CD4-positive, alpha-beta T cell (primary cell): ENCODE measurements around the gene TOMM22. TPM values are rescaled to one million over a fixed set of nuclear protein-coding genes. Genes with fewer than 3 reads are reported as not detected.
A peak's percentile ranks its signal among the peaks of the same experiment; 100 is the strongest.

Experiments used
- ATAC-seq: fragments of 200-7000 bp; cut with Tn5 transposase; one replicate; pipeline ENCODE4 v1.10.0; 2022; ENCODE audit warnings: mild to moderate bottlenecking; ENCODE audit not compliant: poor library complexity
- CTCF ChIA-PET: fragments of 350-600 bp; sonication (Branson Sonifier 250); formaldehyde crosslinking; loops from one replicate; lab custom pipeline; 2021; ENCODE audit warnings: antibody characterized with exemption, inconsistent platforms; lab: Charles Lee
- POLR2A ChIA-PET: fragments of 350-600 bp; sonication (Branson Sonifier 250); formaldehyde crosslinking; loops from one replicate; lab custom pipeline; 2021; ENCODE audit warnings: antibody characterized with exemption, inconsistent platforms; lab: Charles Lee
- DNase-seq, 14 experiments: peaks; one replicate each; pipeline ENCODE4 v3.0.0-alpha.2; 2013 to 2020; ENCODE audit warnings: mixed read lengths in 2 of 14
- H3K27ac ChIP-seq, 2 donors: one replicate each; pipeline versions ENCODE4 v1.5.1 to v1.7.0; 2013; ENCODE audit warnings: low read length in 2 of 2, low read depth in 1 of 2, mild to moderate bottlenecking in 1 of 2
- H3K27me3 ChIP-seq, 2 experiments: 1 replicate in 1 of 2; 2 replicates in 1 of 2; pipeline versions ENCODE4 v1.6.1 to v1.7.0; 2013; ENCODE audit warnings: low read length in 2 of 2, control low read depth in 1 of 2, mild to moderate bottlenecking in 1 of 2, moderate library complexity in 1 of 2; ENCODE audit not compliant: insufficient read depth in 2 of 2, control insufficient read depth in 1 of 2
- H3K36me3 ChIP-seq: one replicate; pipeline ENCODE4 v1.6.1; 2013; ENCODE audit warnings: low read length, control low read depth; ENCODE audit not compliant: insufficient read depth
- H3K4me1 ChIP-seq: one replicate; pipeline ENCODE4 v1.6.1; 2013; ENCODE audit warnings: low read length, control low read depth; ENCODE audit not compliant: insufficient read depth
- H3K4me3 ChIP-seq: one replicate; pipeline ENCODE4 v1.5.1; 2013; ENCODE audit warnings: mild to moderate bottlenecking, low read length, moderate library complexity
- H3K9me3 ChIP-seq, 2 experiments: 1 replicate in 1 of 2; 2 replicates in 1 of 2; pipeline versions ENCODE4 v1.6.1 to v1.7.0; 2013; ENCODE audit warnings: low read length in 2 of 2, mild to moderate bottlenecking in 2 of 2, control low read depth in 1 of 2, moderate library complexity in 1 of 2; ENCODE audit not compliant: control insufficient read depth in 1 of 2, insufficient read depth in 1 of 2
- H3K27ac Mint-ChIP-seq: one replicate; pipeline ENCODE4 v1.8.0; 2020; ENCODE audit warnings: mixed read lengths
- H3K27me3 Mint-ChIP-seq: one replicate; pipeline ENCODE4 v1.8.0; 2021; ENCODE audit warnings: mixed read lengths
- H3K36me3 Mint-ChIP-seq: one replicate; pipeline ENCODE4 v1.8.0; 2021; ENCODE audit warnings: low read depth, mixed read lengths
- H3K4me1 Mint-ChIP-seq: one replicate; pipeline ENCODE4 v1.8.0; 2021; ENCODE audit warnings: low read depth, mixed read lengths
- H3K4me3 Mint-ChIP-seq: one replicate; pipeline ENCODE4 v1.8.0; 2020; ENCODE audit warnings: mild to moderate bottlenecking, mixed read lengths
- H3K9me3 Mint-ChIP-seq: one replicate; pipeline ENCODE4 v1.8.0; 2020; ENCODE audit warnings: mixed read lengths
- intact Hi-C, 2 experiments: fragments of 100-400 bp; cut with DNase I in 1 of 2; cut with micrococcal nuclease in 1 of 2; formaldehyde crosslinking; loops; one replicate each; pipeline versions ENCODE4 v1.15.1 to v1.9.0; 2023 to 2025; cut with DNase I, micrococcal nuclease
- total RNA-seq, 174 experiments: library from RNA in 2 of 174; stranded (reverse) in 2 of 174; gene quantifications; one replicate each; pipeline ENCODE4 v1.2.3 and lab custom pipeline; 2021 to 2026
- TF ChIP-seq, protein P1 (sequence below): fragments of 200-600 bp; IDR thresholded peaks from one replicate; pipeline ENCODE4 v1.8.0; 2022; ENCODE audit warnings: antibody characterized with exemption, mild to moderate bottlenecking

Gene TOMM22
- total RNA-seq, 2 experiments from 2014 or later = 53.7 to 54.8 TPM

DNA sequence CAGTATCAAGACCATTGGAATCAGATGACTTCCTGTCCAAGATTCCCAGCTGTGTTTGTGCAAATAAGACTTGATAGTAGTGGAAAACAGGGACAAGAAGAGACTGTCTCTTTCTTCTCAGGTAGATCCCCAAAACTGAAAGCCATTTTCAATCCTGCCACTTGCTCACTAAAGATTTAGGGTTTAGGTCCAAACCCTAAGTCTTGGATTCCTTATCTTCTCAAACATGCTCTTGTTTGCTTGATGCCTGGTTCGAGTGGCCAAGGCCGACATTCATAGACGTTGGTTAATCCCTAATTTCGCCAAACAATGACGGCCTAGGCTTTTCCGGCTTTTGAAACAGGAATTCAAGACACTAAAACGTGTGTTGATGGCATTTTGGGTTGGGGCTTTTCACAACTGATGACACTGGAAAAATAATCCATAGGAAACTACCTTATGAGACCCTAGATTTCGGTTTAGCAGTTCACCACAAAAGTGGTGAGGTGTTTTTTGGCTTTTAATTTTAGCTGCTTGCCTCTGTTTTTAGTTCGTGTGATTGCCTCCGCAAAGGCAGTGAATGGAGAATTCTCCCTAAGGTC lies 23.0 kb downstream of the TOMM22 start:
- intact Hi-C loops = loop anchor here (1.0 to 5.0 kb wide), 4 partner anchors 47 to 387 kb away; partner anchors contain the start of genes CBY1 (in 1 of the 2), CSNK1E (in 1 of the 2), DNAL4 (in 1 of the 2) and FAM227A (in 1 of the 2)
- H3K27ac ChIP-seq = peak overlapping the region; percentile 32 to 67
- H3K4me1 Mint-ChIP-seq = peaks cover 66% of the 10 kb centered on the region
- H3K36me3 ChIP-seq = peaks cover 6% of the 10 kb centered on the region
- H3K4me3 Mint-ChIP-seq = peak overlapping the region; percentile 88
- ATAC-seq = no peak
- H3K9me3 Mint-ChIP-seq = no peaks in the 10 kb centered on the region
- H3K27me3 ChIP-seq = no peaks in the 10 kb centered on the region
- peaks cover 58% of the 10 kb centered on the region for H3K4me1 ChIP-seq
- CTCF ChIA-PET = no interaction called here
- TF ChIP-seq, protein P1, sequence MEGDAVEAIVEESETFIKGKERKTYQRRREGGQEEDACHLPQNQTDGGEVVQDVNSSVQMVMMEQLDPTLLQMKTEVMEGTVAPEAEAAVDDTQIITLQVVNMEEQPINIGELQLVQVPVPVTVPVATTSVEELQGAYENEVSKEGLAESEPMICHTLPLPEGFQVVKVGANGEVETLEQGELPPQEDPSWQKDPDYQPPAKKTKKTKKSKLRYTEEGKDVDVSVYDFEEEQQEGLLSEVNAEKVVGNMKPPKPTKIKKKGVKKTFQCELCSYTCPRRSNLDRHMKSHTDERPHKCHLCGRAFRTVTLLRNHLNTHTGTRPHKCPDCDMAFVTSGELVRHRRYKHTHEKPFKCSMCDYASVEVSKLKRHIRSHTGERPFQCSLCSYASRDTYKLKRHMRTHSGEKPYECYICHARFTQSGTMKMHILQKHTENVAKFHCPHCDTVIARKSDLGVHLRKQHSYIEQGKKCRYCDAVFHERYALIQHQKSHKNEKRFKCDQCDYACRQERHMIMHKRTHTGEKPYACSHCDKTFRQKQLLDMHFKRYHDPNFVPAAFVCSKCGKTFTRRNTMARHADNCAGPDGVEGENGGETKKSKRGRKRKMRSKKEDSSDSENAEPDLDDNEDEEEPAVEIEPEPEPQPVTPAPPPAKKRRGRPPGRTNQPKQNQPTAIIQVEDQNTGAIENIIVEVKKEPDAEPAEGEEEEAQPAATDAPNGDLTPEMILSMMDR = no peak
- peak overlapping the region; percentile 49 for H3K4me3 ChIP-seq
- peaks cover 41% of the 10 kb centered on the region for H3K36me3 Mint-ChIP-seq
- POLR2A ChIA-PET = interaction anchor here (0.7 to 6.3 kb wide), 11 partner anchors 8 to 652 kb away, joined by 3 to 97 read pairs (median 16); partner anchors contain the start of genes SUN2 and TOMM22
- H3K9me3 ChIP-seq = no peaks in the 10 kb centered on the region
- no peak for DNase-seq
- peaks cover 5% of the 10 kb centered on the region for H3K27me3 Mint-ChIP-seq
- peak overlapping the region; percentile 93 for H3K27ac Mint-ChIP-seq

DNA sequence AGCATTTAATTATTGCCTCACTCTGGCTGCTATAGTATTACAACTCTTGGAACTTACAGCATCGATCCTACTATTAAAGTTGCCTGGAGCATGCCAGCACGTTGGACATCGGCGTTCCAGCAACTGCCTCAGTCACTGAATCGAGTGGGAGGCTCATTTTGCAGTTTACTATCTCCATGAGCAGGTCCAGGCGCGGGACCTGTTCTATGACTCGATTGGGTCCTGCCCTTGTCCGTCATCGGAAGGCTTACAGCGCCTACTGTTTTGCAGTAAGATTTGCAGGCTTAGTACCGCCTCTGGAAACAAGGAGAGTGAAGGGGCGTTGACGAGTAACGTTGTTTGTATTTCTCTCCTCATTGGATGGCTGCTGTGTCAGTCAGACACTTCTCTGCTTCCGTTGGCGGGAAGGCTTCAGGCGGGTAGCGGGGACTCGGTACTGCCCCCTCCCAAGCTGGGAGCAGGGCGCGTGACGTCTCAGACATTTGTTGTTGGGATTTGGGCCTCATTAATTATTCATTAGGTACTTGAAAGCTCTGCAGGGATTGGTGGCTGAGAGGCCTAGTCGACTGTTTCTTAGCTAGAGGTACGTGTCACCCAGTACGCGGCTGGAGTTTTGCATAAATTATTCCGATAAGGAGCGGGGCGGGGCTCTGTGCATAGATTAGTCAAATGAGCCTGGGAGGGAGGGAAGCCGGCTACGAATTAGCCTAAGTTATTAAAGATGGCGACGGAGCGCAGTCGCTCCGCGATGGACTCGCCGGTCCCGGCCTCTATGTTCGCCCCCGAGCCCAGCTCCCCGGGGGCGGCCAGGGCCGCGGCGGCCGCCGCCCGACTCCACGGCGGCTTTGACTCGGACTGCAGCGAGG lies 23.7 kb downstream of the TOMM22 start, which contains the start of gene GTPBP1:
Gene GTPBP1 (plus strand): TSS at position 710 of the 866 bp plus-strand sequence. CDS start 12 bp downstream, at position 722.
- POLR2A ChIA-PET = interaction anchor here (0.6 to 6.3 kb wide), 24 partner anchors 9 to 1339 kb away, joined by 3 to 97 read pairs (median 6); partner anchors contain the start of genes CBX6, CBX7, CBY1 and FAM227A
- Histone ChIP-seq H3K4me3 (peak within 1 kb of the TSS; percentile 96), H3K9me3 (no peaks in the 10 kb centered on the region), H3K27me3 (no peaks in the 10 kb centered on the region), H3K36me3 (peaks cover 13% of the 10 kb centered on the region), H3K4me1 (peaks cover 54% of the 10 kb centered on the region), H3K27ac (peak within 1 kb of the TSS; percentile 70 to 80)
- intact Hi-C loops = loop anchor here (1.0 to 5.0 kb wide), 4 partner anchors 46 to 87 kb away; partner anchors contain the start of genes CBY1 (in 1 of the 2), DNAL4 (in 1 of the 2), FAM227A (in 1 of the 2) and SUN2 (in 1 of the 2)
- Mint-ChIP-seq H3K4me1 (peaks cover 66% of the 10 kb centered on the region), H3K27ac (peak within 1 kb of the TSS; percentile 93), H3K27me3 (peaks cover 5% of the 10 kb centered on the region), H3K9me3 (no peaks in the 10 kb centered on the region), H3K36me3 (peaks cover 39% of the 10 kb centered on the region), H3K4me3 (peak within 1 kb of the TSS; percentile 93)
- DNase-seq (peak; percentile 88 to 100 (median 95)), ATAC-seq (peak; percentile 78)
- TF ChIP-seq, protein P1 = peak; percentile 22
- CTCF ChIA-PET = interaction anchor here (0.8 to 3.4 kb wide), 4 partner anchors 9 to 28 kb away, joined by 3 to 27 read pairs (median 4); partner anchors contain the start of gene TOMM22
